KBM-7 (cell line): Measurements from ENCODE around the gene GFRA1.

Experiments
- DNase-seq: peaks from one replicate; pipeline ENCODE4 v3.0.0-alpha.2; 2015
- in situ Hi-C: fragments of 300-500 bp; cut with MboI; formaldehyde crosslinking; loops from 2 replicates; pipeline ENCODE4 v1.14.3; 2020; ENCODE audit warnings: low sequenced_read_pairs, low pct_unique_long_range_greater_than_20kb, mixed read lengths

Gene GFRA1

GRCh38 chr10:116272440-116273283 lies at the start of gene GFRA1:
Gene GFRA1, minus strand, starts transcription at chr10:116273206. Its CDS starts 1,177 bp downstream, at chr10:116272029.
- in situ Hi-C loops = no loop called here
- no peak for DNase-seq

- in situ Hi-C loops = no loop called here
- peak; percentile 10 for DNase-seq
Observed at GRCh38 chr10:116316503-116316902, 43.5 kb upstream of the GFRA1 start.

- DNase-seq = no peak
- in situ Hi-C loops = no loop called here
Observed at GRCh38 chr10:116312548-116312947, 39.5 kb upstream of the GFRA1 start.

GRCh38 chr10:116311706-116312490 lies 38.9 kb upstream of the GFRA1 start:
- in situ Hi-C loops = no loop called here
- no peak for DNase-seq

GRCh38 chr10:116311016-116311415 lies 38.0 kb upstream of the GFRA1 start:
- in situ Hi-C loops = no loop called here
- DNase-seq = no peak

GRCh38 chr10:116307455-116307854 lies 34.4 kb upstream of the GFRA1 start:
- in situ Hi-C loops = no loop called here
- no peak for DNase-seq

GRCh38 chr10:116306847-116307246 lies 33.8 kb upstream of the GFRA1 start:
- in situ Hi-C loops = no loop called here
- DNase-seq = no peak

GRCh38 chr10:116304923-116305322 lies 31.9 kb upstream of the GFRA1 start:
- in situ Hi-C loops = no loop called here
- no peak for DNase-seq

- in situ Hi-C loops = no loop called here
- no peak for DNase-seq
Observed at GRCh38 chr10:116300542-116300941, 27.5 kb upstream of the GFRA1 start.

GRCh38 chr10:116298586-116298985 lies 25.6 kb upstream of the GFRA1 start:
- no peak for DNase-seq
- in situ Hi-C loops = no loop called here

GRCh38 chr10:116296291-116296721 lies 23.3 kb upstream of the GFRA1 start:
- in situ Hi-C loops = no loop called here
- no peak for DNase-seq

- DNase-seq = no peak
- in situ Hi-C loops = no loop called here
Observed at GRCh38 chr10:116292493-116292892, 19.5 kb upstream of the GFRA1 start.

GRCh38 chr10:116289652-116290051 lies 16.6 kb upstream of the GFRA1 start:
- in situ Hi-C loops = no loop called here
- DNase-seq = no peak

GRCh38 chr10:116287906-116288501 lies 15.0 kb upstream of the GFRA1 start:
- in situ Hi-C loops = no loop called here
- peak; percentile 21 for DNase-seq

GRCh38 chr10:116286626-116287200 lies 13.7 kb upstream of the GFRA1 start:
- DNase-seq = no peak
- in situ Hi-C loops = no loop called here

GRCh38 chr10:116281775-116282174 lies 8.8 kb upstream of the GFRA1 start:
- in situ Hi-C loops = no loop called here
- no peak for DNase-seq

GRCh38 chr10:116278846-116279245 lies 5.8 kb upstream of the GFRA1 start:
- no peak for DNase-seq
- in situ Hi-C loops = no loop called here

GRCh38 chr10:116276981-116277380 lies 4.0 kb upstream of the GFRA1 start:
- no peak for DNase-seq
- in situ Hi-C loops = no loop called here

- no peak for DNase-seq
- in situ Hi-C loops = no loop called here
Observed at GRCh38 chr10:116274064-116274904, 1.3 kb upstream of the GFRA1 start.
